Activated CD4-positive, alpha-beta T cell treated with anti-CD3 and anti-CD28 coated beads, Interleukin-2, Interleukin-6, amounts not matched to agents 100 ng/mL and 50 ng/mL, durations not matched to agents 16 hours and 8 hours (primary cell): ENCODE data around the gene LINC01488.

Source experiments
- DNase-seq: peaks from one replicate; pipeline ENCODE4 v3.0.0-alpha.2; 2020

Gene LINC01488

GRCh38 chr11:69482322-69482721 is 859 bp downstream of the LINC01488 start:
- no peak for DNase-seq

- DNase-seq = no peak
These were observed 1.7 kb downstream of the LINC01488 start for GRCh38 chr11:69483170-69483569.

GRCh38 chr11:69483691-69484426 is 2.4 kb downstream of the LINC01488 start:
- no peak for DNase-seq

GRCh38 chr11:69484427-69485259 is 3.2 kb downstream of the LINC01488 start:
- no peak for DNase-seq

GRCh38 chr11:69485337-69486041 is 4.0 kb downstream of the LINC01488 start:
- no peak for DNase-seq

GRCh38 chr11:69486056-69486772 is 4.8 kb downstream of the LINC01488 start:
- DNase-seq = no peak

- DNase-seq = no peak
These were observed 5.4 kb downstream of the LINC01488 start for GRCh38 chr11:69486773-69487291.

GRCh38 chr11:69487391-69487790 is 5.9 kb downstream of the LINC01488 start:
- DNase-seq = no peak

- no peak for DNase-seq
These were observed 6.5 kb downstream of the LINC01488 start for GRCh38 chr11:69487849-69488542.

GRCh38 chr11:69488543-69488940 is 7.1 kb downstream of the LINC01488 start:
- DNase-seq = no peak

GRCh38 chr11:69489031-69489745 is 7.7 kb downstream of the LINC01488 start:
- DNase-seq = no peak

- no peak for DNase-seq
These were observed 8.4 kb downstream of the LINC01488 start for GRCh38 chr11:69489746-69490365.

- DNase-seq = no peak
These were observed 9.1 kb downstream of the LINC01488 start for GRCh38 chr11:69490516-69490915.

GRCh38 chr11:69491071-69492031 is 9.9 kb downstream of the LINC01488 start:
- DNase-seq = no peak

- DNase-seq = no peak
These were observed 10.9 kb downstream of the LINC01488 start for GRCh38 chr11:69492201-69492991.

GRCh38 chr11:69493931-69494821 is 12.7 kb downstream of the LINC01488 start:
- no peak for DNase-seq

GRCh38 chr11:69494851-69495250 is 13.4 kb downstream of the LINC01488 start:
- DNase-seq = no peak
